ENCODE data around the gene MYLIP.

DNA sequence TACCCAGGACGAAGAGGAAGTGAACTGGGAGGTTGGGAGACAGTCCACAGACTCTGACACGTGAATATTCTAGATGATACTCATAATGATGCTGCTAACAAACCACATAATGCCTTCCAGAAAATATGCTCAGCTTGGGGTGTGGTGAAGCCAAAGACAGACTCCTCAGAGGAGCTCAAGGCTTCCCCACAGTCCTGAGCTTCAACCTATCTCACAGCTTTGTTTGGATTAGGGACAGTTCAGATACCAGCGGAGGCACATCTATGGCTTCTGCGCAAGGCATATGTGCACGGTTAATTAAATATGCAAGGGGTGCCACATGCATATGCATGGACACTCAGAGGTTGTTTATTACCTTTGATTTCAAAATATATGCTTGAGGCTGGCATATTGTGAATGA is 30.7 kb upstream of the MYLIP start:
- TF ChIP-seq CTCF (IDR thresholded peaks at IDR 0.05), result no peak
- no peak for TF ChIP-seq POLR2A (IDR thresholded peaks at IDR 0.05; ENCODE audit: low read depth)
